Measurements from ENCODE around the gene TCIRG1.

The TCIRG1 gene

GRCh38 chr11:68007498-68008380, 31.1 kb upstream of the TCIRG1 start:
- no peaks in the 10 kb centered on the region for H3K27me3 ChIP-seq (ENCODE audit: insufficient read depth, poor library complexity, severe bottlenecking)
- no peak for DNase-seq (ENCODE audit: low read depth in 1 of 2, low spot score in 1 of 2)
- H3K4me3 ChIP-seq (replicated peaks; ENCODE audit: insufficient read depth, low read length), result no peak overlapping the region
- no peak for TF ChIP-seq SPI1 (IDR thresholded peaks at IDR 0.05; ENCODE audit: borderline replicate concordance, low read depth)
- no peak for TF ChIP-seq POLR2AphosphoS5 (IDR thresholded peaks at IDR 0.05; ENCODE audit: low read depth)
- TF ChIP-seq REST (IDR thresholded peaks at IDR 0.05; ENCODE audit: insufficient replicate concordance, low read depth), result no peak
- no peak for TF ChIP-seq GABPA (IDR thresholded peaks at IDR 0.05; ENCODE audit: low read depth)
- TF ChIP-seq CTCF (IDR thresholded peaks at IDR 0.05; ENCODE audit: insufficient read depth, low read length), result no peak
- H3K27ac ChIP-seq (replicated peaks), result peak overlapping the region; percentile 95

GRCh38 chr11:68008381-68009337, 30.2 kb upstream of the TCIRG1 start:
- H3K27ac ChIP-seq (replicated peaks), result peak overlapping the region; percentile 95
- TF ChIP-seq SPI1 (IDR thresholded peaks at IDR 0.05; ENCODE audit: borderline replicate concordance, low read depth) (peak; percentile 80), GABPA (IDR thresholded peaks at IDR 0.05; ENCODE audit: low read depth) (0 out of 2 replicates have a peak, but pooled peaks have one; percentile 35), CTCF (IDR thresholded peaks at IDR 0.05; ENCODE audit: insufficient read depth, low read length) (no peak), POLR2AphosphoS5 (IDR thresholded peaks at IDR 0.05; ENCODE audit: low read depth) (peak; percentile 97), REST (IDR thresholded peaks at IDR 0.05; ENCODE audit: insufficient replicate concordance, low read depth) (no peak)
- peak overlapping the region; percentile 11; the same call in 1 of the 2 replicates for H3K4me3 ChIP-seq (replicated peaks; ENCODE audit: insufficient read depth, low read length)
- DNase-seq (ENCODE audit: low read depth in 1 of 2, low spot score in 1 of 2), result peak; percentile 85 to 90
- H3K27me3 ChIP-seq (ENCODE audit: insufficient read depth, poor library complexity, severe bottlenecking), result no peaks in the 10 kb centered on the region

GRCh38 chr11:68009391-68010089, 29.3 kb upstream of the TCIRG1 start:
- Histone ChIP-seq H3K4me3 (replicated peaks; ENCODE audit: insufficient read depth, low read length) (peak overlapping the region; percentile 66; the same call in 1 of the 2 replicates), H3K27ac (replicated peaks) (peak overlapping the region; percentile 95), H3K27me3 (ENCODE audit: insufficient read depth, poor library complexity, severe bottlenecking) (no peaks in the 10 kb centered on the region)
- TF ChIP-seq CTCF (IDR thresholded peaks at IDR 0.05; ENCODE audit: insufficient read depth, low read length) (no peak), POLR2AphosphoS5 (IDR thresholded peaks at IDR 0.05; ENCODE audit: low read depth) (no peak), SPI1 (IDR thresholded peaks at IDR 0.05; ENCODE audit: borderline replicate concordance, low read depth) (no peak), GABPA (IDR thresholded peaks at IDR 0.05; ENCODE audit: low read depth) (no peak), REST (IDR thresholded peaks at IDR 0.05; ENCODE audit: insufficient replicate concordance, low read depth) (no peak)
- DNase-seq (ENCODE audit: low read depth in 1 of 2, low spot score in 1 of 2), result peak in 1 of 2 experiments; percentile 70

Data from HL-60 (cell line).